Measurements from ENCODE around the gene CSGALNACT2.

CSGALNACT2 gene

DNA sequence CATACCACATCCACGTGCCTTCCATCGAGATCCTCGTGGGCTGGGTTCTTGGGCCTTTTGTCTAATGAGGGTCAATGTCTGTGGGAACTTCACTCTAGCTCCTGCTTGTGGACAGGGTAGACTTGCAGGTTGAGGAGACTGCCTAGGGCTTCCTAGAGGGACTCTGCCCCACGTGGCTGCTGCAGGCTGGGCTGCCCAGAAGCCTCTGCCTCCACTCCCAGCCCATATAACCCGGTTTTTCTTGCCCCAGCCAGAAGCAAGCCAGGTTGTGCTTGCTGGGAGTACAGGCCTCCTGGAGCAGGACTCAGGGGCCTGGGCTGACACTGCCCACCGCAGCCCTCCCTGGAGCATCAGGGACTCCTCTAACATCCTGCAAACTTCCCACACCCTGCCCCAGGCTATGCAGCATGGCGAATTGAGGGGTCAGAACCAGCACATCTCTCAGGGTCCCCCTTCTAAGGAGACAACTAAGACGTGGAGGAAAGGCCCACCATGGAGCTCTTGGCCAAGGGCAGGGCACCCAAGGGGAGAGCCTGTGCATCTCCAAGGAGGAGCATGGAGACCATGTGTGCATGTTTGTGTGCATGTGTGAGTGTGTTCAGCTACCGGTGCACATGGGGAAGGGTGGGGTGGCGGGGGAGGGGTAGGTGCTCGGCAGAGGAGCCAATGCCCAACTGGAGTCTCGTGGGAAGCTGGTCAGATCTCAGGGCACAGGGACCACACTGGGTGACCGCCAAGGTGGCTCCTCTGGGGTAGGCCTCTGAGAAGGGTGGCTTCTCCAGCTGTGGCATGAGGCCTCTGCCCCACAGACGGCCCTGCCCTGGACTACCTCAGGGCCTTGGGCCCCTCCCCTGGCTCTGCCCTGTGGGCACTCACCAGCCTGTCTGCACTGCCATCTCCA, 66.0 kb downstream of the CSGALNACT2 start:
- no peak for DNase-seq (ENCODE audit: low read depth)

DNA sequence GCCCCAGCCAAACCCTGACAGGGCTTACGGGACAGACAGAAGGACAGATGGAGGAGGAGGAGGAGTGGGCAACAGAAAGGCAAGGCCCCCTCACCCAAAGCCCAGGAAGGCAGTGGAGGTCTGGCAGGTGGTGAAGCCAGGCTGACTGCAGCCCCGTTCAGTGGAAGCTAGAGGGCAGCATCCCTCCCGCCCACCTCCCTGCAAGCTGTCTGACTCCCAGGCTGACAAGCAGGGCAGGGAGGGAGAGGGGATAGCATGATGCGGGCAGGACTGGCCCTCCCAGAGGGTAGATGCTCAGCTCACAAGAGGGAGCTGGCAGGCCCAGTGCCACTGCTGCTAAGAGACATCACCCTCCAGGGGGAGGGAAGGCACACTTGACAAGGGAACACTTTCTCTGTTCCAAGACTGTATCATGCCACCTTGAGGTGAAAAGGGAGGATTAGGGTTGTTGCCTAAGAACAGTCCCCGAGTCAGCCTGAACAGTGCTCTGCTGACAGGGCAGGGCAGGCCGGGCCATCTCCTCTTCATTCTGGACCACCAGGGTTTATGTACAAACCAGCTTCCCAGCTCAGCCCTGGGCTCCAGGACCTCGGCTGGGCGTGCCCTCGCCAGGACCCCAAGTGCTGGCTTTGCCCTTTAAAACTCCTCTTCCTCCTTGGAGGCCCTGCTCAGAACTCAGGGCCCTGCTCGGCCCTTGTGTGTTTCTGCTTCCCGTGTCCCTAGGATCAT, 66.9 kb downstream of the CSGALNACT2 start:
- no peak for DNase-seq (ENCODE audit: low read depth)

- DNase-seq (ENCODE audit: low read depth) = no peak
These were observed 67.6 kb downstream of the CSGALNACT2 start for GRCh38 chr10:43205681-43206390.

- DNase-seq (ENCODE audit: low read depth) = no peak
These were observed 68.4 kb downstream of the CSGALNACT2 start for GRCh38 chr10:43206391-43207235.

DNA sequence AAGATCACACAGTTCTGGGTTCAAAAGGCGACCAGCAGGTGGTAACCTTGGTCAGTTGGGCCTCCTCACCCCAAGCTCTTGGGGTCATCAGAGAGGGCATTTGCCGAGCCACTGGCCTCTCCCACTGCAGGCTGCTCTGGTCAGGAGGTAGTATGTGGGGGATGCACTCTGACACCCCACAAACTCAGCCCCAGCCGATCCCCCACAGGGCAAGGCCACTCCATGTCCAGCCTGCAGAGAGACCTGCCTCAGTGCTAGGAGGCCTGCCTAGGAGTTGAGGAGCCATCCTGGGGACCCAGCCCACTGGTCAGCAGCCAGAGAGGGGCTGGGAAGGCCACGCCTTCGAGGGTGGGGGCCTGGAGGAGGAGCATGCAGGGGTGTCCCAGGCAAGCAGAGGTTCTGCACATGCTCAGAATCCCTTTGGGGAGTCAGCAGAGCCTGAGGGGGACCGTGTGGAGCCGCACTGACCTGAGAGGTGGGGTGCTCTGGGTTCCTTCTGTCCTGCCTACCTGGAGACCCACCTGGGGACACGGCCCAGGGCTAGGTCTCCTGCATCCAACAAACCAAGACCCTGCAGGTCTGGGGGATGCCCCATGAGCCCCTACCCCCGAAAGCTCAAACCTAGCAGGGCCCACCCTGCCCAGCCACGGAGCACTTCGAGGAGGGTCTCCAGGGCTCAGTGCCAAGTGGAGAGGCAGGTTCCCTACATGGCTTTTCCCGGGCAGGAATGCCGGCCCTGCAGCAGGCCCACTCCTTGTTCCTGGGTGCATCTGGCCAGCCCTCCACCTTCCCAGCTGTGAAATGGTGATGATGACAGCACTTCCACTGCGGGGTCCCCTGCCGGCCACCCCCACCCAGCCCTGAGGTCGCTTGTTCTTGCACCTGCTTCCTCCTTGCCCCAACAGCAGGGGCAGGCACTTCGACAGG, 70.2 kb downstream of the CSGALNACT2 start:
- no peak for DNase-seq (ENCODE audit: low read depth)

DNA sequence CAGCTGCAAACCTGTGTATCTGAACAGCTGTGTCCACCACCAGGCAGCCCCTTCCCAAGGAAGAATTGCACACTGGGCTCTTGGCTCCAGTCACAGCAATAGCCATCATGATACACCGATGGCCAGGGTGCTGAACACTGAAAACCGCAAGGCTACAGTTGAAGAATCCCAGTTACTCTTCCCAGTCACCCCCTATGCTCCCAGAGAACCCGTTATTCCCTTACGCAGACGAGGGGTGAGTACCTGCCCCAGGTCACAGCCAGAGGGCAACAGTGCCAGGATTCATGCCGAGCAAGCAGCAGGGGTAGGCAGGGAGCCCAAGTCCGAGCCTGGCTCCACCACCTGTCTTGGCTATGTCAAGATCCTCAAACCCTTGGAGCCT, 70.8 kb downstream of the CSGALNACT2 start:
- no peak for DNase-seq (ENCODE audit: low read depth)

DNA sequence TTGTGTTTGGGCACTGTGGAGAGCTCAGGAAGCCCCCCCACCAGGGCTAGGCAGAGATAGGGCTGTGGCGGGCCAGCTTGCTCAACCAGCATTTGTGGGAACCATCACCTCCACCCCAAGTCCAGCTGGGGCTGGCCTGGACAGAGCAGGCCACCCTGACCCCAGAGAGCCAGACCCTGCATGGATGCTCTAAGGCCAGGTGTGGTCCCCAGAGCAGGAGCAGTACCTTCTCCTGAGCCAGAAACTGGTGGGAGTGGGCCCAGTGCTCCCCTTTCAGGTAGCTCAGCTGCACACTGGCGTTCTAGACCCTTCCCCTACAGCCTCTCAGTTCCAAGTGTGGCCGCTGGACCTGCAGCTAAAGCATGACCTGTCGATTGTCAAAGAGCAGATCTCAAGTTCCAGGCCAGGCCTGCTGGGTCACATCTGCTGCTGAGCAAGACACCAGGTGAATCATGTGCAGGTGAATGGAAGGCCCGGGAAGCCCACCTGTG, 71.5 kb downstream of the CSGALNACT2 start:
- no peak for DNase-seq (ENCODE audit: low read depth)

DNA sequence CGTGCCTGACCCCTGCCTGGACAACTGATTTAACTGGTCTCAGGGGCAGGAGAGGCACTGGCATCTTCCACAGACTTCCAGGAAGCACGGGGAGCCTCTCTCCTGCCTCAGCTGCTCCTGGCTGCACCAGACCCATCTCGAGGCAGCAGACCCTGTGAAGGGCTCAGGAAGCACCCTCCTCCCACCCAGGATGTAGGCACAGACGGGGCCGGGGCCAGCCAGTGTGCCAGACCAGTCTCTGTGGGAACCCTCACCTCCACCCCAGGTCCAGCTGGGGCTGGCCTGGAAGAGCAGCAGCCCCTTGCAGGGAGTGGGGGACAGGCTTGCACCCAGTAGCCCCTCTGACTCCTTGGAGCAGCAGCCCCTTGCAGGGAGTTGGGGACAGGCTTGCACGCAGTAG, 72.3 kb downstream of the CSGALNACT2 start:
- no peak for DNase-seq (ENCODE audit: low read depth)

GRCh38 chr10:43211030-43211429, 72.8 kb downstream of the CSGALNACT2 start:
- no peak for DNase-seq (ENCODE audit: low read depth)

DNA sequence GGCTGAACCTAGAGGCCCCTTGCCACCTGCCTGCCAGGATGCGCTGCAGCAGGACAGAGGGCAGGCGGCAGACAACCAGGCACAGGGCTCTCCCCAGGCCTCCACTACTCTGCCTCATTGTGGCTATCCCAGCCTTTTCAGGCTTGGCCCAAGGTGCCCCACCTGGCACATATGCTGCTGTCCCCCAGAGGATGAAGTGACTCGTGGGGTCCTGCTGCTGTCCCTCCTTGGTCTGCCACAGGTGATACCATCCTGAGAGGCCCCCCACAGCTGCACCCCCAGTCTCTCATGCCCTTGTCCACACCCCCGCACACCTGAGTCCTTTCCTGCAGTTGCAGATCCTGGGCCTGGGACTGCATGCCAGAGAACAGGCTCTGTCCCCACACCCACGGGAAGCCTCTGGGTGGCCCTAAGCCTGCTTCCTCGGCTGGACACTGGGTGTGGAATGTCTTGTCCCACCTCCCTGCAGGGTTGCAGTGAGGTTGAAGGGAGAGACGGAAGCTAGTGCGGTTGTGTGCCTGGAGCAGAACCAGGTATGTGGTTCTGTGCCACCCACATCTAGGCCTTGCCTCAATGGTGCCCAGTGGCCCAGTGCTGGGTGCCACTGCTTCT, 73.3 kb downstream of the CSGALNACT2 start:
- DNase-seq (ENCODE audit: low read depth) = no peak

DNA sequence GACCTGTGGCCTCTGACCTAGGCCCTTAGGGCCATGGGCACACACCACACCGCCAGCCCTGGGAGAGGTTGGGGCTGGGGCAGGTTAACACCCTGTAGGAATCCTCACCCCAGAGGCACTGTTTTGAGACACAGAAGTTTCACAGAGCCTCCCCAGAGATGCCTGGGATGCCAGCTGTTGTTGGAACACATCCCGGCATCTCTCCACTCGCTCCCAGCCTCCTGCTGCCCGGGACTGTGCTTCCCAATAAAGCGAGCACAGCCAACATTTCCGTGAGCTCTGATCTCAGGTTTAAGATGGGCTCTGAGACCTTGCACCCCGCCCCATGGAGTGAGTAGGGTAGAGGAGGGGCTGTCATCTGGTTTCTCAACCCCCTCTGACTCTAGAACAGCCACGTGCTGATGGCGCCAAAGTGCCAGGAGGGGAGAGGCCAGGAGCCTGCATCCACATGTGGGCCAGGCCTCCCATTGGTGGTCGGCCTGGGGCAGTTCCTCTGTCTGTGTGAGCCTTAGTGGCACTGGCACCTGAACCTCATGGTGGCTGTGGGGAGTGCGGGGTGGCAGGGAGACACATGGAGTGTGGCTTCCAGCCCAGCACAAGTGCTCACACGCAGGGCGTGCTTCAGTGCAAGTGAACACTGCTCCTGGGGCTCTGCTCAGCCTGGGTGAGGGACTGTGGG, 73.9 kb downstream of the CSGALNACT2 start:
- DNase-seq (ENCODE audit: low read depth) = no peak

- no peak for DNase-seq (ENCODE audit: low read depth)
These were observed 76.1 kb downstream of the CSGALNACT2 start for GRCh38 chr10:43214071-43214955.

DNA sequence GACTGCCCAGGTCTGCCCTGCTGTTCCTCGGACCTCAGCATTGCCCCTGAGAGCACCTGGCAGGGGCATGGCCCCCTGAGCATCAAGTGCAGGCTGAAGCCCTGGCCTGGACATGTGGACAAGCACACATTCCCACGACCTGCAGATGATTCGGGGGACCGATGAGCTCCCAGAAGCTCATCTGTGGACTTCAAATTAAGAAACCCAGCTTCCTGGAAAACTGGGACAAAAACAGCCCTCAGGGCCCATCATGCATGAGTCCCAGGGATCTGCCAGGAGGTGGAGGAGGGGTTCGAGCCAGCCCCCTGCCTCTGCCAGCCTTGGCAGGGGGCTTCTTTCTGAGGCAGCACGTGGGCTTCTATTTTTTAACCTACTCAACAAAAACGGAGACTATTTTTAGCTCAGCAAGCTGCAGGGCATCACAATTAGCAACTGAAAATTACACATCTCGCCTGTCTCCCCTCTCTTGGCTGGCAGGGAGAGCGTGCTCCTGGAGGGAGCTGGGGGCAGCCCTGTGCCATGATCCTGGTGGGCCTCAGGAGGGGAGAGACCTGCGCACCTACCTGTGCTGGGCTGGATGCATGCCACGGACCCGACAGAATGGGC, 76.8 kb downstream of the CSGALNACT2 start:
- no peak for DNase-seq (ENCODE audit: low read depth)

- DNase-seq (ENCODE audit: low read depth) = no peak
These were observed 77.7 kb downstream of the CSGALNACT2 start for GRCh38 chr10:43215758-43216455.

- DNase-seq (ENCODE audit: low read depth) = no peak
These were observed 78.8 kb downstream of the CSGALNACT2 start for GRCh38 chr10:43216931-43217562.

DNA sequence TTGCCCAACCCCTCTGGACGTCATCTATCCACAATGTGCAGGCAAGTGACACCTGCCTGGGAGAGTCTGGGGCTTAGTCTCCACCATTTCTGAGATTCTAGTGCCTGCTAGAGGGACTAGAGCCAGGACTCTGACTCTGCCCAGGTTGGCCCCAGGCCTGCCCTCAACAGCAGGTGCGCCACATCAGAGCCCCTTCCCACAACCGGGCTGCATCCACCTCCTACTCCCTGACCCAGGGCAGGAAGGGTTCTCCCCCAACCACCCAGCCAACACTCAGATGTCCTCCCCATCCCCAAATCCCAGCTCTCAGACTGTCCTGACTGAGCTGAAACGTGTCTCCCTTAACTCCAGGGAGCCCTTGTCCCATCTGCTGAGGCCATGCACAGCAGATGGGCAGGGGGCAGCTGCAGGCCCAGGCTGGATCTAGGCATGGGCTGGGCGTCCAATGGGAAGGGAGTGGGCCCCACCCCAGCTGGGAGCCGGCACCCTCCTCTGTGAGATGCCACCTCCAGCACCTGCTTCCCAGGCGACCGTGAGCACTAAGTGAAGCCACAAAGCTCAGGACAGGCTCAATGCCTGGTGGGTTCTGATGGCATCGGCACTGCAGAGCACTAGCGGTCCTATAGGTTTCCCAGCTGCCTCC, 79.4 kb downstream of the CSGALNACT2 start:
- no peak for DNase-seq (ENCODE audit: low read depth)

All from CMK (cell line).